Measurements from ENCODE around the gene NHSL2. TPM values are rescaled to one million over a fixed set of nuclear protein-coding genes. Genes with fewer than 3 reads are reported as not detected.

Gene NHSL2
- total and polyA plus RNA-seq, 2 of the 13 experiments (the other 11 are each of a cell fraction or from before 2014, with no cell fraction given), result not detected

- TF ChIP-seq ZNF383 (CRISPR knock-in tag; IDR thresholded peaks at IDR 0.05; ENCODE audit: borderline replicate concordance), result no peak
- TF ChIP-seq ZBTB10 (CRISPR knock-in tag; IDR thresholded peaks at IDR 0.05; ENCODE audit: borderline replicate concordance), result no peak
- TF ChIP-seq, protein P1, sequence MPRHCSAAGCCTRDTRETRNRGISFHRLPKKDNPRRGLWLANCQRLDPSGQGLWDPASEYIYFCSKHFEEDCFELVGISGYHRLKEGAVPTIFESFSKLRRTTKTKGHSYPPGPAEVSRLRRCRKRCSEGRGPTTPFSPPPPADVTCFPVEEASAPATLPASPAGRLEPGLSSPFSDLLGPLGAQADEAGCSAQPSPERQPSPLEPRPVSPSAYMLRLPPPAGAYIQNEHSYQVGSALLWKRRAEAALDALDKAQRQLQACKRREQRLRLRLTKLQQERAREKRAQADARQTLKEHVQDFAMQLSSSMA (CRISPR knock-in tag; IDR thresholded peaks at IDR 0.05), result no peak
These were observed 121.0 kb downstream of the NHSL2 start (continued) for GRCh38 chrX:72031634-72032033.

- H3K4me3 ChIP-seq (replicated peaks in 1 of 3; ENCODE audit: insufficient read depth in 1 of 3, low read depth in 2 of 3, low read length in 3 of 3), result no peak overlapping the region
- in situ Hi-C loops (cut with HindIII; ENCODE audit: extremely low pct_ligation_motif_present, low pct_unique_long_range_greater_than_20kb), result no loop called here
- no peak overlapping the region for H2AFZ ChIP-seq (ENCODE audit: low read length)
- BruUV-seq (replicated peaks), result no TSS peak
- TF ChIP-seq, protein P2, sequence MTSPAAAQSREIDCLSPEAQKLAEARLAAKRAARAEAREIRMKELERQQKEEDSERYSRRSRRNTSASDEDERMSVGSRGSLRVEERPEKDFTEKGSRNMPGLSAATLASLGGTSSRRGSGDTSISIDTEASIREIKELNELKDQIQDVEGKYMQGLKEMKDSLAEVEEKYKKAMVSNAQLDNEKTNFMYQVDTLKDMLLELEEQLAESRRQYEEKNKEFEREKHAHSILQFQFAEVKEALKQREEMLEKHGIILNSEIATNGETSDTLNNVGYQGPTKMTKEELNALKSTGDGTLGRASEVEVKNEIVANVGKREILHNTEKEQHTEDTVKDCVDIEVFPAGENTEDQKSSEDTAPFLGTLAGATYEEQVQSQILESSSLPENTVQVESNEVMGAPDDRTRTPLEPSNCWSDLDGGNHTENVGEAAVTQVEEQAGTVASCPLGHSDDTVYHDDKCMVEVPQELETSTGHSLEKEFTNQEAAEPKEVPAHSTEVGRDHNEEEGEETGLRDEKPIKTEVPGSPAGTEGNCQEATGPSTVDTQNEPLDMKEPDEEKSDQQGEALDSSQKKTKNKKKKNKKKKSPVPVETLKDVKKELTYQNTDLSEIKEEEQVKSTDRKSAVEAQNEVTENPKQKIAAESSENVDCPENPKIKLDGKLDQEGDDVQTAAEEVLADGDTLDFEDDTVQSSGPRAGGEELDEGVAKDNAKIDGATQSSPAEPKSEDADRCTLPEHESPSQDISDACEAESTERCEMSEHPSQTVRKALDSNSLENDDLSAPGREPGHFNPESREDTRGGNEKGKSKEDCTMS (CRISPR knock-in tag; conservative IDR thresholded peaks at IDR 0.05), result no peak
- TF ChIP-seq SP140L (CRISPR knock-in tag; IDR thresholded peaks at IDR 0.05; ENCODE audit: borderline replicate concordance), result no peak
- no peak for TF ChIP-seq MXD4 (CRISPR knock-in tag; IDR thresholded peaks at IDR 0.05)
- no peak for TF ChIP-seq NR2F2 (IDR thresholded peaks at IDR 0.05; ENCODE audit: borderline replicate concordance, low read depth)
- no peak for TF ChIP-seq ZNF7 (CRISPR knock-in tag; IDR thresholded peaks at IDR 0.05)
- no peak for TF ChIP-seq ARNT2 (CRISPR knock-in tag; IDR thresholded peaks at IDR 0.05; ENCODE audit: low read depth)
- no peak for TF ChIP-seq ZNF597 (CRISPR knock-in tag; IDR thresholded peaks at IDR 0.05)
- TF ChIP-seq SP2 (CRISPR knock-in tag; IDR thresholded peaks at IDR 0.05), result no peak
- TF ChIP-seq, protein P3, sequence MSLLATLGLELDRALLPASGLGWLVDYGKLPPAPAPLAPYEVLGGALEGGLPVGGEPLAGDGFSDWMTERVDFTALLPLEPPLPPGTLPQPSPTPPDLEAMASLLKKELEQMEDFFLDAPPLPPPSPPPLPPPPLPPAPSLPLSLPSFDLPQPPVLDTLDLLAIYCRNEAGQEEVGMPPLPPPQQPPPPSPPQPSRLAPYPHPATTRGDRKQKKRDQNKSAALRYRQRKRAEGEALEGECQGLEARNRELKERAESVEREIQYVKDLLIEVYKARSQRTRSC (CRISPR knock-in tag; IDR thresholded peaks at IDR 0.05; ENCODE audit: low read depth), result no peak
- no peak for TF ChIP-seq HIVEP1 (CRISPR knock-in tag; IDR thresholded peaks at IDR 0.05)
- no peak for TF ChIP-seq FLYWCH1 (CRISPR knock-in tag; IDR thresholded peaks at IDR 0.05)
- no peak for DNase-seq (ENCODE audit: low spot score)
- H3K4me2 ChIP-seq (ENCODE audit: low read depth, low read length), result no peak overlapping the region
- intact Hi-C loops (cut with micrococcal nuclease; ENCODE audit: unreplicated experiment), result no loop called here
- ATAC-seq, result no peak
- H3K36me3 ChIP-seq (replicated peaks in 1 of 2; ENCODE audit: control insufficient read depth in 1 of 2, insufficient read depth in 2 of 2, low read length in 2 of 2), result no peaks in the 10 kb centered on the region
- CTCF ChIA-PET (ENCODE audit: low intra/inter-chr PET ratio, low total read pairs), result no interaction called here
- no peaks in the 10 kb centered on the region for H4K20me1 ChIP-seq (ENCODE audit: insufficient read depth, low read length)
- H3K27ac ChIP-seq (ENCODE audit: extremely low read length, insufficient read depth, low read length), result no peak overlapping the region
- H3K4me1 ChIP-seq (ENCODE audit: insufficient read depth, low read length), result no peaks in the 10 kb centered on the region
- no peaks in the 10 kb centered on the region for H3K79me2 ChIP-seq (ENCODE audit: insufficient read depth, low read length)
- no peak overlapping the region for H3K9ac ChIP-seq (ENCODE audit: insufficient read depth, low read depth, low read length)
- no peak for FAIRE-seq
- WGBS (ENCODE audit: low lambda C conversion rate), result 0% methylated on average over 1 of the region's 2 CpGs
- no peaks in the 10 kb centered on the region for H3K27me3 ChIP-seq (ENCODE audit: control insufficient read depth in 1 of 2, insufficient read depth in 2 of 2, low read length in 2 of 2)
- POLR2A ChIA-PET, result no interaction called here
- no peaks in the 10 kb centered on the region for H3K9me3 ChIP-seq (ENCODE audit: low read length)
These were observed 127.0 kb downstream of the NHSL2 start for GRCh38 chrX:72037601-72038000.

Measured in HepG2 (cell line).